Head of caudate nucleus (tissue), 42 donors: ENCODE measurements around the gene DELE1.

Source experiments
- DNase-seq, 42 donors: peaks; one replicate each; pipeline versions ENCODE4 v3.0.0 to v3.0.0-alpha.2; 2020 to 2021; ENCODE audit warnings: mixed read lengths in 7 of 42
- intact Hi-C: fragments of 100-400 bp; cut with DNase I; formaldehyde crosslinking; loops from one replicate; pipeline ENCODE4 v1.15.0; 2022

Gene DELE1

DNA sequence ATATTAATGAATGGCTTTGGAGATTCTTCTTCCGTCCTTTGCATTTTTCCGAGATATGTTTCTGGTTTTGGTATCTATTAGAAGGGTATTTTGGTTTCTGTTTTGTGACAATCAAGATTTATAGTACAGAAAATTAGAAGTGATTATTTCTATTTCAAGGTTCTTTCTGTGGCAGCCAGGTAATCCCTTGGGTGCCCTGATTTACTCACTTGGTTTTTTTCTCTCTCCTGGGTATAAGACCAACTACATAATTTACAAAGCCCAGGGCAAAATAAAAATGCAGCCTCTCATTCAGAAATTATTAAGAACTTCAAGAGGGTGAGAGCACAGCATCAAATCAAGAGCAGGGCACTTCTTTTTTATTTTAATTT is 43.3 kb downstream of the DELE1 start:
- intact Hi-C loops: loop anchor here (10.0 kb wide), 1 partner anchor 82 kb away; no protein-coding TSS in a partner anchor

DNA sequence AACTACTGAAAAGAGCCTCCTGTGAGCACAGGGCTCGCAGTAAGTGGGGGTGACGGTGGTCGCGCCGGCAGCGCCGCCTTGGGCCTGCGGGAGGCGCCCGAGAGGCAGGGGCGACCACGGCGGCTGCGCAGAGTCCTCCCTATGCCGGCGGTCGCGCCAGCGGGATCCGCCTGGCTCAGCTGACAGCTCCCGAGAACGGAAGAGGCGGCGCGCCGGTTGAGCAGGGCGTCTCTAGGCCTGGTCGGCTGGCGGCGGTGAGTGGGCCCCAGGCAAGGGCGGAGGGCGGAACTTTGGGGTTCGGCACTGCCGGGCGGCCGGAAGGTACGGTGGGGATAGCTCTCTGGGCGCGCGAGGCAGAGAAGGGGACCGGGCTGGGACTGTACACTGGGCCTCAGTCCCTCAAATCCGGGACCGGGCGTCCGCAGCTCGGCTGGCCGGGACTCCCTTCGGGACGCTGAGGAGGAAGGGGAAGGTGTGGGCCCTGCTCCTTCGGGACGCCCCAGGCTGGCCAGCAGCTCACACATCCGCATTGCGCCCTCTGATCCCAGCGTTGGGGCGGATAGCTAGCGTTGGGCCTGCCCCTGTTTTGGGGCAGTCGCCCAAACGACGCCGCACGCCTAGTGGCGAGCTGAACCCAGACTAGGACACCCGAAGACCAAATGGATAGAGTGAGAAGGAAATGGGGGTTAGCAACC is 45.4 kb downstream of the DELE1 start, which contains the start of gene RNF14:
TSS of gene RNF14 (plus strand) at position 192 of the 695 bp plus-strand sequence. CDS start 4,484 bp downstream, outside the sequence.
- intact Hi-C loops: loop anchor here (10.0 kb wide), 1 partner anchor 84 kb away; no protein-coding TSS in a partner anchor
- DNase-seq: peak; percentile 74 to 96 (median 92)

More for the DNA sequence above, 43.3 kb downstream of the DELE1 start:
- DNase-seq: peak in 1 of 42 donors; percentile 3

DNA sequence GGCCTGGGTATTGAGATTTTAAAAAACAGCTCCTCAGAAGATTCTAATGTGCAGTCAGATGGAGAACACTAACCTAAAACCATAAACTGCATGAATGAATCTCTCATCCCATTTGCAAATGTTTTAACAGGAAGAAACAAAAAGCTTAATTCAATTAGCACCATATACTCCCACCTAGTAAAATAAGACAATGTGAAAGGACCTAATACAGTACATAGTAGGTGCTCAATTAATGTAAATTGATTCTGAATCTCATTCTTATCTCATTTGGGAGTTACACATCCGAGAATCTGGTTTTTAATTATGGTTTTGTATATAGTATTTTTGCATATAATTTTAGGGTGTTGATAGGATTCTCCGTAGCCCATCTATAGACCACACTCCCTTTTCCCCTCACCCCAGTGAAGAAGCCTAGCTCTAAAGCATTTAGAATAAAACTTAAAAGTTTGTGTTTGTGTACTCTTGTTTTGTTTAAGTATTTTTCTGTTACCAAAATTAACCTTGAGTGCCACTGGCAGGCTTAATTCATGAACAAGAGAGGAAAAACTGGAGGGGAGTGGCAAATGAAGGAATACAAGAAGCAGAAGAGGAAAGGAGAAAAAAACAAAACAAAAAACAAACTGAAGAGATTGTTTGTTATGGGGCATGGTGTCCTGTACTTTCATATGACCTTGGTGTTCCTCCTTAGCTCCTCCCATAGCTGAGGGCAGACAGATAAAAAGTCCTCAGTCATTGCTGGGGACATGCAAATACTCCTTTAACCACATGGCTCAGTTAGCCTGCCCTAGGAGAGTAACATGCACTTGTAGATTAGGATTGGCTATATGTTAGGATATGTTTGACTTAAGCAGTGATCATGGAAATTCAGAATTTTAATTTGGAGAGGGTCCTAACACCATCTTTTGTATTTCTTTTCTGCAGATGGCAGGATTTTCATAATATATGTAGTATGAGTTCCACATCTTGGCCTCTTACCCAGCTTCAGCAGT is 46.4 kb downstream of the DELE1 start:
- intact Hi-C loops: loop anchor here (10.0 kb wide), 1 partner anchor 85 kb away; no protein-coding TSS in a partner anchor
- peak in 1 of 42 donors; percentile 18 for DNase-seq

DNA sequence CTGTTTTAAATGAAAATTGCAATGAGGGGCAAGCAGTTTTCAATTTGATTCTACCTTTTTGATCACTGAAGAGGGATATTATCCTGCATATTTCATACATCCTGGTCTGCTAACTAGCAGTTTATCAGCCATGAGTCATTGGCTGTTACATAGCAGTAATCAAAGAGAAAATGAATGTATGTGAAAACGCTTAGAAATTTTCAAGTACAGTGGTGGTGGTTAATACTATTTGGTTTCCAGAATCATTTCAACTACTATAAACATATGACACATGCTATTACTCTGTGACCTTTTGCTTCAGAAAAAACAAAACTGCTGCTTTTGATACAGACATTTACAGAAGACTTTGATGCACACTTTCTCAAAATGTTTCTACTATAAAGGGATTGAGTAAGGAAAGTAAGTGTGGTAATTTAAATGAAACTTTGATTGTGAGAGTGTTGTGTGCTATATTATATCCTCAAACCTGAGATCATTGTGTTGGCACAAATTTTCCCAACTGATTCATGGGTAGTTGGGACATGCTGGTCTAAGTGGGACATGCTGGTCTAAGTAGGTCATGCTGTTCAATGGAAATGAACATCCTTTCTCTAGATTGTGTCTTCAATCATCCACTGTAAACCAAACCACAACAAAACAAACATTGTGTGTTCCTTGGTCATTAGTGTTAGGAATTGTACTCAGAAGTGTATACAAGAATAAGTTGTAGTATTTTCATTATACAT is 50.4 kb downstream of the DELE1 start:
- intact Hi-C loops: no loop called here
- DNase-seq: no peak

DNA sequence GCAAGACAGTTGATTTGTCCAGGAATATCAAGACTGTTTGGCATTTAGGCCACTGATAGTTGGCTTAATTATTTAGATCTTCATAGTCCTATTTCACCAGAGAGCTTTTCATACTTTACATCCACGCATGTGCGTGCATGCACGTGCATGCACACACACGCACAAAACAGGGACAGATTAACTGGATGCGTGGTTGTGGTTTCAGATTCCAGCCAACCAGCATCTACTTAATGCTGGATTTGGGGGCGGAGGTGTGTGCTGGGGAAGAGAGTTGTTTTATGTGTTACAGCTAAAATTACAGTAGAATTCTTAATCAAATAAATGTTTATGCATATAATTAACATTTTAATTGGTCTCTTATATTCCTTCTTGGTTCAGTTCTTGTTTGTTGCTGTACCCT is 52.5 kb downstream of the DELE1 start:
- peak in 8 of 42 donors; percentile 21 to 55 (median 41) for DNase-seq
- intact Hi-C loops: no loop called here

DNA sequence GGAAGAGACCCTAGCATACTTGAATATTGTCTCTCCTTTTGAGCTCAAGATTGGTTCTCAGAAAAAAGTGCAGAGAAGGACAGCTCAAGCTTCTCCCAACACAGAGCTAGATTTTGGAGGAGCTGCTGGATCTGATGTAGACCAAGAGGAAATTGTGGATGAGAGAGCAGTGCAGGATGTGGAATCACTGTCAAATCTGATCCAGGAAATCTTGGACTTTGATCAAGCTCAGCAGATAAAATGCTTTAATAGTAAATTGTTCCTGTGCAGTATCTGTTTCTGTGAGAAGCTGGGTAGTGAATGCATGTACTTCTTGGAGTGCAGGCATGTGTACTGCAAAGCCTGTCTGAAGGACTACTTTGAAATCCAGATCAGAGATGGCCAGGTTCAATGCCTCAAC is 54.7 kb downstream of the DELE1 start:
- intact Hi-C loops: no loop called here
- DNase-seq: no peak

DNA sequence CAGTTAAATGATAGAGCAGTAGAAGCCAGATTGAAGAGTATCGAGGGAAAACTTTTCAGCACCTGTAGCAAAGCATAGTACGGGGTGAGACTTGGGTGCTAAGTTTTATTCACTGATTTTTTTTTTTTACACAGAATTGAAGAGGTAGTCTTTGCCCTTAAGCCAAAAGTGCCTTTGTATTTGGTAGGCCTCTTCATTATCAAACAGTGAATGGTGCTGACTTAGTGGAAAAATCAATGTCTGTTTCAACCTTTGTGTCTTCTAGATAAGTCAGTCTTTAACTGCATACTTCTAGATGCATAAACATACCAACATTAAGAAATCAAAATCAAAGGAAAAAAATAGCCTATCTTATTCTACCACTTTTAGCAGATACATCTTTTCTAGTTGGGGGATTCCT is 59.0 kb downstream of the DELE1 start:
- intact Hi-C loops: no loop called here
- no peak for DNase-seq

DNA sequence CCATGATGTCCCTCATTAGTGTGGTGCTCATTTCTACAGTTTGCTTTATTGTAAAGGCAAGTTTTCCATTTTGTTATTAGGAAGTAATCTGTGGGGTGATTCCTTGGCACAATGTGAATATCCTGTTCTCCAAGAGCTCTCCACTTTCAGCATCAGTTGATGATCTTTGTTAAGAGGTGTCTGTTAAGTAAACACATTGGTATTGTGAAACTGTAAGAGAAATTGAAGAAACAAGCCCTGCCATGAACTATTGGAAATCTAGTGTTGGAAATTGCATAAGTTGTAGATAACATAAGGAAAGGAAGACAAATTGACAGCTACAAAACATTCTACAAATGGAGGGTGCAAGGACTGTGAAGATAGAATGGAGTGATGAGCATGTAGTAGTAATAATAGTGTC is 62.4 kb downstream of the DELE1 start:
- DNase-seq: no peak
- intact Hi-C loops: no loop called here

DNA sequence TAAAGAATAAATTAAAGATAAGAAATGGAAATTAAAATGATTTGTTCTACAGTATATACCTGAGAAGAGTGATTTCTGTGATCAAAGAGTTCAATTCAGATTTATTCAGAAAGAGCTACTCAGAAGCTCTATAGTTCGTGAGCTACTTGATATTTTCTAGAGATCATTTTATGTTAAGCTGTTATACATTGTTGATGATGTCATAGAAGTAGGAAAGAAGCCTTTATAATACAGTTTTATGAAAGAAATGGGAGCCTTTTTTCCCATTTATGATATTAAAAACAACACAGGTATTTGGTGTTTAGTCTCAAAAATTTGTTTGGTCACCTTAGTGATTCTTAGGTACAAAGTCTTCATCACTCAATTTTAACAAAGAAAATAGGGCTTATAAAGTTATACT is 66.0 kb downstream of the DELE1 start:
- DNase-seq: no peak
- intact Hi-C loops: no loop called here
